Suprapubic skin (tissue), 4 donors: ENCODE measurements around the gene GAL3ST1. TPM values are rescaled to one million over a fixed set of nuclear protein-coding genes. Genes with fewer than 3 reads are reported as not detected.

ENCODE experiments used
- DNase-seq, 2 donors: peaks; one replicate each; pipeline ENCODE4 v3.0.0-alpha.2; 2019; ENCODE audit warnings: low spot score in 2 of 2
- H3K27ac ChIP-seq: fragments of 200-600 bp; sonication (generic); one replicate; pipeline ENCODE4 v1.5.1; 2019
- H3K27me3 ChIP-seq: fragments of 200-600 bp; sonication (generic); one replicate; pipeline ENCODE4 v1.5.1; 2019
- H3K36me3 ChIP-seq: fragments of 200-600 bp; sonication (generic); one replicate; pipeline ENCODE4 v1.5.1; 2019
- H3K4me1 ChIP-seq: fragments of 200-600 bp; sonication (generic); one replicate; pipeline ENCODE4 v1.5.1; 2019
- H3K4me3 ChIP-seq: fragments of 200-600 bp; sonication (generic); one replicate; pipeline ENCODE4 v1.5.1; 2019; ENCODE audit warnings: mild to moderate bottlenecking
- H3K9me3 ChIP-seq: fragments of 200-600 bp; sonication (generic); one replicate; pipeline ENCODE4 v1.5.1; 2019
- CTCF ChIP-seq, 2 donors: fragments of 200-600 bp in 1 of 2; fragments of 450-650 bp in 1 of 2; sonication (generic) in 1 of 2; IDR thresholded peaks; one replicate each; pipeline ENCODE4 v1.5.1; 2016 to 2019; ENCODE audit warnings: antibody characterized with exemption in 2 of 2, mild to moderate bottlenecking in 1 of 2, moderate library complexity in 1 of 2
- EP300 ChIP-seq: sonication (generic); formaldehyde crosslinking; IDR thresholded peaks from one replicate; pipeline ENCODE4 v1.6.1; 2017; ENCODE audit warnings: antibody characterized with exemption
- POLR2A ChIP-seq, 2 donors: fragments of 450-650 bp; IDR thresholded peaks; one replicate each; pipeline ENCODE4 v1.6.1; 2017; ENCODE audit warnings: antibody characterized with exemption in 2 of 2, mild to moderate bottlenecking in 2 of 2, moderate library complexity in 2 of 2
- POLR2AphosphoS5 ChIP-seq, 3 donors: sonication (generic); formaldehyde crosslinking; IDR thresholded peaks; one replicate each; pipeline ENCODE4 v1.6.1; 2017; ENCODE audit warnings: antibody characterized with exemption in 3 of 3
- WGBS: methylation state at CpG from one replicate; pipeline ENCODE4 v1.1.5; 2018; 5-methylcytosine and 5-hydroxymethylcytosine counted together
- total RNA-seq, 4 donors: library from RNA; depleted of rRNA; stranded (reverse); fragments of >200 nt; gene quantifications; one replicate each; pipeline ENCODE4 v1.1.0, GENCODE V29; 2016

The GAL3ST1 gene
- total RNA-seq, 4 donors from 2014 or later = 1.2 to 3.7 (median 2.4) TPM

- no peak overlapping the region for H3K27ac ChIP-seq
- no peaks in the 10 kb centered on the region for H3K4me1 ChIP-seq
- WGBS = 90% methylated on average over 4 of the region's 4 CpGs
- no peaks in the 10 kb centered on the region for H3K36me3 ChIP-seq
- no peaks in the 10 kb centered on the region for H3K9me3 ChIP-seq
- no peak for DNase-seq
- H3K27me3 ChIP-seq = peaks cover 2% of the 10 kb centered on the region
- TF ChIP-seq CTCF (IDR thresholded peaks at IDR 0.05) (no peak), POLR2A (IDR thresholded peaks at IDR 0.05) (no peak), POLR2AphosphoS5 (IDR thresholded peaks at IDR 0.05) (no peak), EP300 (no peak)
- H3K4me3 ChIP-seq = no peak overlapping the region
Observed at GRCh38 chr22:30526656-30527055, 47.8 kb downstream of the GAL3ST1 start.

GRCh38 chr22:30523646-30524489, 50.6 kb downstream of the GAL3ST1 start:
- peaks cover 5% of the 10 kb centered on the region for H3K27me3 ChIP-seq
- H3K4me1 ChIP-seq = no peaks in the 10 kb centered on the region
- H3K4me3 ChIP-seq = no peak overlapping the region
- no peaks in the 10 kb centered on the region for H3K9me3 ChIP-seq
- no peak for TF ChIP-seq CTCF (IDR thresholded peaks at IDR 0.05)
- TF ChIP-seq POLR2A (IDR thresholded peaks at IDR 0.05) = no peak
- no peak for TF ChIP-seq EP300
- TF ChIP-seq POLR2AphosphoS5 (IDR thresholded peaks at IDR 0.05) = no peak
- WGBS = 73% methylated on average over 8 of the region's 8 CpGs
- no peak for DNase-seq
- no peak overlapping the region for H3K27ac ChIP-seq
- H3K36me3 ChIP-seq = no peaks in the 10 kb centered on the region

GRCh38 chr22:30521368-30522156, 52.9 kb downstream of the GAL3ST1 start:
- Histone ChIP-seq H3K36me3 (no peaks in the 10 kb centered on the region), H3K4me1 (no peaks in the 10 kb centered on the region), H3K9me3 (no peaks in the 10 kb centered on the region), H3K4me3 (no peak overlapping the region), H3K27ac (no peak overlapping the region), H3K27me3 (peaks cover 5% of the 10 kb centered on the region)
- DNase-seq = no peak
- 80% methylated on average over 5 of the region's 5 CpGs for WGBS
- TF ChIP-seq POLR2AphosphoS5 (IDR thresholded peaks at IDR 0.05) = no peak
- no peak for TF ChIP-seq CTCF (IDR thresholded peaks at IDR 0.05)

- no peaks in the 10 kb centered on the region for H3K36me3 ChIP-seq
- H3K4me3 ChIP-seq = no peak overlapping the region
- H3K27me3 ChIP-seq = peaks cover 5% of the 10 kb centered on the region
- H3K4me1 ChIP-seq = no peaks in the 10 kb centered on the region
- no peak overlapping the region for H3K27ac ChIP-seq
- TF ChIP-seq POLR2A (IDR thresholded peaks at IDR 0.05) = no peak
- TF ChIP-seq POLR2AphosphoS5 (IDR thresholded peaks at IDR 0.05) = no peak
- no peak for TF ChIP-seq CTCF (IDR thresholded peaks at IDR 0.05)
- TF ChIP-seq EP300 = no peak
- WGBS = 91% methylated on average over 6 of the region's 7 CpGs
- no peaks in the 10 kb centered on the region for H3K9me3 ChIP-seq
- no peak for DNase-seq
Observed at GRCh38 chr22:30519842-30520425, 54.5 kb downstream of the GAL3ST1 start.

GRCh38 chr22:30516731-30517130, 57.7 kb downstream of the GAL3ST1 start:
- TF ChIP-seq CTCF (IDR thresholded peaks at IDR 0.05) = no peak
- TF ChIP-seq POLR2AphosphoS5 (IDR thresholded peaks at IDR 0.05) = no peak
- TF ChIP-seq POLR2A (IDR thresholded peaks at IDR 0.05) = no peak
- no peak for TF ChIP-seq EP300
- DNase-seq = no peak
- no peak overlapping the region for H3K27ac ChIP-seq
- no peaks in the 10 kb centered on the region for H3K9me3 ChIP-seq
- no peaks in the 10 kb centered on the region for H3K4me1 ChIP-seq
- peaks cover 3% of the 10 kb centered on the region for H3K27me3 ChIP-seq
- H3K4me3 ChIP-seq = no peak overlapping the region
- H3K36me3 ChIP-seq = no peaks in the 10 kb centered on the region
- WGBS = 83% methylated on average over 5 of the region's 5 CpGs
